Measurements from ENCODE around the gene LAMC3. TPM values are rescaled to one million over a fixed set of nuclear protein-coding genes. Genes with fewer than 3 reads are reported as not detected.

The LAMC3 gene
- total RNA-seq, 4 donors from 2014 or later = 0.06 to 0.50 (median 0.34) TPM; not detected in 1

DNA sequence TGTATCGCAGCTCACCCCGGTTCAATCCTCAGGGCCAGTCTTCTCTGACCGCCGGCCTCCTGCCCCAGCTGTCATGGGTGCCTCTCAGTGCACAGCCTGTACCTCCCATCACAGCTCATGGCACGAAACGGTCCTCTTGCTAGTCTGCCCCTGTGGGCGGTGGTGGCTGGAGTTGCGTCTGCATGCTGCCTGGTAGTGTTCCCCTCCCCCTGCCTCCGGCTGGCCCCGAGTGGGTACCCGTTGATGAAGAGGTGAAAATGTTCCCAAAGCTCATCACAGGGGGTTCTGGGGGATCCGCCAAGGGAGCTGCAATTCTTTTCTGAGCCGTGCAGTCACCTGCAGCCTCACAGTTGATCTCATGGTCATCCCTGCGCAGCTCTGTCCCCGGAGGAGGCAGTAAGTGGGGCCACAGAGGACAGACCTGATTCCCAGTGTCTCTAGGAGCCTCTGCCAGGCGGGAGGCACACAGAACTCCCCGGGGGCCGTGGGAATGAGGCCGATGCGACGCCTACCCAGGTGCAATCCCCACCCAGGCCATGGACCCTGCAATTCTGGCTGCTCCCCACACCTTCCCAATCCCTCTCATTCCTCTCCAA lies 35.2 kb upstream of the LAMC3 start:
- DNase-seq (ENCODE audit: extremely low spot score) = no peak
- Histone ChIP-seq H3K27ac (replicated peaks in 1 of 4) (no peak overlapping the region), H3K4me3 (no peak overlapping the region), H3K36me3 (no peaks in the 10 kb centered on the region), H3K9me3 (no peaks in the 10 kb centered on the region), H3K4me1 (no peaks in the 10 kb centered on the region), H3K27me3 (peaks cover 0 to 49% (median 5%) of the 10 kb centered on the region in 4 donors)
- intact Hi-C loops (cut with DNase I) = no loop called here
- TF ChIP-seq, protein P1, sequence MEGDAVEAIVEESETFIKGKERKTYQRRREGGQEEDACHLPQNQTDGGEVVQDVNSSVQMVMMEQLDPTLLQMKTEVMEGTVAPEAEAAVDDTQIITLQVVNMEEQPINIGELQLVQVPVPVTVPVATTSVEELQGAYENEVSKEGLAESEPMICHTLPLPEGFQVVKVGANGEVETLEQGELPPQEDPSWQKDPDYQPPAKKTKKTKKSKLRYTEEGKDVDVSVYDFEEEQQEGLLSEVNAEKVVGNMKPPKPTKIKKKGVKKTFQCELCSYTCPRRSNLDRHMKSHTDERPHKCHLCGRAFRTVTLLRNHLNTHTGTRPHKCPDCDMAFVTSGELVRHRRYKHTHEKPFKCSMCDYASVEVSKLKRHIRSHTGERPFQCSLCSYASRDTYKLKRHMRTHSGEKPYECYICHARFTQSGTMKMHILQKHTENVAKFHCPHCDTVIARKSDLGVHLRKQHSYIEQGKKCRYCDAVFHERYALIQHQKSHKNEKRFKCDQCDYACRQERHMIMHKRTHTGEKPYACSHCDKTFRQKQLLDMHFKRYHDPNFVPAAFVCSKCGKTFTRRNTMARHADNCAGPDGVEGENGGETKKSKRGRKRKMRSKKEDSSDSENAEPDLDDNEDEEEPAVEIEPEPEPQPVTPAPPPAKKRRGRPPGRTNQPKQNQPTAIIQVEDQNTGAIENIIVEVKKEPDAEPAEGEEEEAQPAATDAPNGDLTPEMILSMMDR (IDR thresholded peaks at IDR 0.05) = no peak
- TF ChIP-seq EP300 (IDR thresholded peaks at IDR 0.05) (no peak), POLR2A (IDR thresholded peaks at IDR 0.05; ENCODE audit: low read depth) (no peak), POLR2AphosphoS5 (IDR thresholded peaks at IDR 0.05) (no peak)
- WGBS = 55% methylated on average over 19 of the region's 21 CpGs

DNA sequence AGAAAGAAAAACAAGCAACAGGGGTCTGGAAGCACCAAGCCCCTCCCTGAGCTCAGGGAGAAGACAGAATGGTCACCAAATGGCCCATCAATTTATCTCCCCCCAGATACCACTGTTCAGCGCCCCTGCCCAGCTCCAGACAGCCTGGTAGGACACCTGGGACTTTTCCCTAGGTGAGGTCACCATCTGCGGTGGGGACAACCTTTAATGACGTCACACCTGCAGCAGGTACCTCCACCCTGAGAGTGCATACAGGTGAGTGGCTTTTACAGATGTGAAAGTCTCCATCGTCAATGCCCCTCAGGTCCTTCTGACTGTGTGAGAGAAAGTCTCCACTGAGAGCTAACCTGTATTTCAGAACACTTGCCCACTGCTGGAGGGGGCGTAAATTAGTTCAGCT lies 34.3 kb upstream of the LAMC3 start:
- H3K36me3 ChIP-seq = no peaks in the 10 kb centered on the region
- intact Hi-C loops (cut with DNase I) = no loop called here
- H3K4me1 ChIP-seq = no peaks in the 10 kb centered on the region
- WGBS = 82% methylated on average over 5 of the region's 5 CpGs
- H3K9me3 ChIP-seq = no peaks in the 10 kb centered on the region
- no peak overlapping the region for H3K4me3 ChIP-seq
- TF ChIP-seq, protein P1 (IDR thresholded peaks at IDR 0.05) = no peak
- TF ChIP-seq POLR2AphosphoS5 (IDR thresholded peaks at IDR 0.05) (no peak), EP300 (IDR thresholded peaks at IDR 0.05) (no peak), POLR2A (IDR thresholded peaks at IDR 0.05; ENCODE audit: low read depth) (no peak)
- DNase-seq (ENCODE audit: extremely low spot score) = no peak
- H3K27ac ChIP-seq (replicated peaks in 1 of 4) = no peak overlapping the region
- peaks cover 0 to 52% (median 5%) of the 10 kb centered on the region in 4 donors for H3K27me3 ChIP-seq

DNA sequence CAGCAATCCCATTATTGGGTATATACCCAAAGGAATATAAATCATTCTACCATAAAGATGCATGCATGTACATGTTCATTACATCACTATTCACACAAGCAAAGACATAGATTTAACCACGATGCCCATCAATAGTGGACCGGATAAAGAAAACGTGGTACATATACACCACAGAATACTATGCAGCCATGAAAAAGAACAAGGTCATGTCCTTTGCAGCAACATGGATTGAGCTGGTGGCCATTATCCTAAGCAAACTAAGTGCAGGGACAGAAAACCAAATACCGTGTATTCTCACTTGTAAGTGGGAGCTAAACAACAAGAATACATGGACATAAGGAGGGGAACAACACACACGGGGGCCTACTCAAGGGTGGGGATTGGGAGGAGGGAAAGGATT lies 33.8 kb upstream of the LAMC3 start:
- H3K4me3 ChIP-seq = no peak overlapping the region
- no peak overlapping the region for H3K27ac ChIP-seq (replicated peaks in 1 of 4)
- no peaks in the 10 kb centered on the region for H3K36me3 ChIP-seq
- H3K9me3 ChIP-seq = no peaks in the 10 kb centered on the region
- peaks cover 0 to 56% (median 5%) of the 10 kb centered on the region in 4 donors for H3K27me3 ChIP-seq
- TF ChIP-seq POLR2AphosphoS5 (IDR thresholded peaks at IDR 0.05) (no peak), EP300 (IDR thresholded peaks at IDR 0.05) (no peak), POLR2A (IDR thresholded peaks at IDR 0.05; ENCODE audit: low read depth) (no peak)
- TF ChIP-seq, protein P1 (IDR thresholded peaks at IDR 0.05) = no peak
- no peaks in the 10 kb centered on the region for H3K4me1 ChIP-seq
- intact Hi-C loops (cut with DNase I) = no loop called here
- DNase-seq (ENCODE audit: extremely low spot score) = no peak
- 92% methylated on average over 5 of the region's 5 CpGs for WGBS

DNA sequence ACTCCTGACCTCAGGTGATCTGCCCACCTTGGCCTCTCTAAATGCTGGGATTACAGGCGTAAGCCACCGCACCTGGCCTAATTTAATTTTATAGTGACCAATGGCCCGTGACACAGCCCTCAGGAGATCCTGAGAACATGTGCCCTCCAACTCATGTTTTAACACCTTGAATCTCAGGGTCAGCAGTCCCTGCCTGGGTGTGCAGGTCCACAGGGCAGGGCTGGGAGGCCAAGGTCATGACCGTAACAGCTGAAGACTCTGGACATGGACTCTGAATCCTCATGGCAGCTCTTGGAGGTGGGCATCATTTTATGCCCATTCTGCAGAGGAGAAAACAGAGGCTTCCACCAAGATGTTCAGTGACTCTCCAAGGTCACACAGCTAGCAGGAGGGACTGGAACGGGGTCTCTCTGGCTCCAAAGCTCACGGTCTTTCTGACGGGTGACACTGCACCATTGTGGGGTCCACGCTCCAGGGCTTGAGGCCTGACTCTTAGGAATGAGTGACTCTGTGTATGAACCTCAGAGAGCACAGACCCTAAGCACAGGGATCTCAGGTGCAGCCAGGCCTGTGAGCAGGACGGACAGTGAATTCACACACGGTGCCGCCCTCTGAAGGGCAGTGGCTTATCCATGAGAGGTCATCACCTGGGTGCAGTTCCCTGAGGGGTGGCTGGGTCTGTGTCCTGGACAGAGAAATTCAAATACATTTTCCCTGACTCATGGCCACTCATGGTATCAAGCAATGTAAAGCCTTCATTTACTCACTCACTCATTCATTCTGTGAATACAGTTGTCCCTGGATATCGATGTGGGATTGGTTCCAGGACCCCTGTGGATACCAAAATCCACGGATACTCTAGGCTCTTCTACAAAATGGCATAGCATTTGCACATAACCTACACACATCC lies 32.8 kb upstream of the LAMC3 start:
- Histone ChIP-seq H3K36me3 (no peaks in the 10 kb centered on the region), H3K9me3 (no peaks in the 10 kb centered on the region), H3K4me1 (no peaks in the 10 kb centered on the region), H3K27ac (replicated peaks in 1 of 4) (no peak overlapping the region), H3K27me3 (peaks cover 0 to 63% (median 5%) of the 10 kb centered on the region in 4 donors), H3K4me3 (no peak overlapping the region)
- no peak for TF ChIP-seq EP300 (IDR thresholded peaks at IDR 0.05)
- WGBS = 89% methylated on average over 10 of the region's 13 CpGs
- intact Hi-C loops (cut with DNase I) = no loop called here
- DNase-seq (ENCODE audit: extremely low spot score) = no peak

DNA sequence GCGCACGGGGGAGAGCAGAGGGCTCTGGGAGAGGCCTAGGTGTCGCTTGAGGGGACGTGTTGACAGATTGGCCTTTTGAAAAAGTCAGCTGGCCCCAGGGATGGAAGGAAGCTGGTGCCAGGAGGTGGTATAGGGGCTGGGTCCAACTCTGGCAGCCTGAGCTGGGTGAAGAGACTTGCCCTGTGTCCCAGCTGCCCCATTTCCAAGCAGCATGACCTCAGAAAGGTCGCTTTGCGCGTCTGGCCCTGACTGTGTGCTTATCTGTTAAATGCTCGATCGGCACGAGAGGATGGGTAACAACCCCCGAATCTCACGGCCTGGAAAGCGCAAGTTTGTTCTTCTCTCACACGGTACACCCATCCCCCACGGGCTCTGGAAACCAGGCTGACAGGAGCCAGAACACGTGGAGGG lies 31.2 kb upstream of the LAMC3 start:
- intact Hi-C loops (cut with DNase I) = no loop called here

More for the DNA sequence above, 31.2 kb upstream of the LAMC3 start:
- no peak for TF ChIP-seq EP300 (IDR thresholded peaks at IDR 0.05)
- TF ChIP-seq POLR2A (IDR thresholded peaks at IDR 0.05; ENCODE audit: low read depth) = no peak
- TF ChIP-seq, protein P1 (IDR thresholded peaks at IDR 0.05) = no peak
- no peaks in the 10 kb centered on the region for H3K36me3 ChIP-seq
- WGBS = 51% methylated on average over 16 of the region's 16 CpGs
- DNase-seq (ENCODE audit: extremely low spot score) = no peak
- H3K4me1 ChIP-seq = no peaks in the 10 kb centered on the region
- H3K27ac ChIP-seq (replicated peaks in 1 of 4) = no peak overlapping the region
- H3K27me3 ChIP-seq = peaks cover 0 to 48% (median 5%) of the 10 kb centered on the region in 4 donors
- H3K9me3 ChIP-seq = no peaks in the 10 kb centered on the region
- H3K4me3 ChIP-seq = no peak overlapping the region
